GM18861 (cell line): Measurements from ENCODE around the gene TRIM41.
"Not testable (repeated sequence)": the region's sequence is repeated elsewhere in the genome, so short reads cannot be mapped to it uniquely, and the experiment has no call there.

Source experiments
- ATAC-seq: cut with Tn5 transposase; IDR thresholded peaks from one replicate; pipeline ENCODE4 v1.9.1; 2021; ENCODE audit not compliant: unreplicated experiment

TRIM41 gene

GRCh38 chr5:181210148-181210547 is 12.9 kb upstream of the TRIM41 start:
- ATAC-seq = not testable (repeated sequence)

- not testable (repeated sequence) for ATAC-seq
Measured at GRCh38 chr5:181210698-181211097, 12.4 kb upstream of the TRIM41 start.

GRCh38 chr5:181211208-181211607 is 11.9 kb upstream of the TRIM41 start:
- no peak for ATAC-seq

- no peak for ATAC-seq
Measured at GRCh38 chr5:181212080-181212479, 11.0 kb upstream of the TRIM41 start.

- no peak for ATAC-seq
Measured at GRCh38 chr5:181212934-181213333, 10.1 kb upstream of the TRIM41 start.

GRCh38 chr5:181214249-181214648 is 8.8 kb upstream of the TRIM41 start:
- ATAC-seq = not testable (repeated sequence)

- no peak for ATAC-seq
Measured at GRCh38 chr5:181215997-181216989, 6.8 kb upstream of the TRIM41 start.

GRCh38 chr5:181217111-181217802 is 5.8 kb upstream of the TRIM41 start:
- ATAC-seq = peak; percentile 10

- peak; percentile 12 for ATAC-seq
Measured at GRCh38 chr5:181217803-181218062, 5.3 kb upstream of the TRIM41 start.

GRCh38 chr5:181218795-181219124 is 4.3 kb upstream of the TRIM41 start:
- no peak for ATAC-seq

GRCh38 chr5:181219262-181220177 is 3.6 kb upstream of the TRIM41 start:
- ATAC-seq = no peak

- no peak for ATAC-seq
Measured at GRCh38 chr5:181220178-181220515, 2.9 kb upstream of the TRIM41 start.

- ATAC-seq = no peak
Measured at GRCh38 chr5:181221105-181221791, 1.8 kb upstream of the TRIM41 start.

- peak; percentile 20 for ATAC-seq
Measured at GRCh38 chr5:181221792-181222629, 1.1 kb upstream of the TRIM41 start.

GRCh38 chr5:181222630-181223057 is 437 bp upstream of the TRIM41 start:
- no peak for ATAC-seq

- ATAC-seq = no peak
Measured at GRCh38 chr5:181223729-181224389, 778 bp downstream of the TRIM41 start.

- ATAC-seq = no peak
Measured at GRCh38 chr5:181224390-181225229, 1.5 kb downstream of the TRIM41 start.

- ATAC-seq = no peak
Measured at GRCh38 chr5:181229996-181230395, 6.9 kb downstream of the TRIM41 start.
